ENCODE results near the gene MEX3D.
"Not testable (repeated sequence)": the region's sequence is repeated elsewhere in the genome, so short reads cannot be mapped to it uniquely, and the experiment has no call there.

The MEX3D gene

GRCh38 chr19:1521636-1522035 is 46.5 kb downstream of the MEX3D start:
- Histone ChIP-seq H2AFZ (ENCODE audit: low read length) (no peak overlapping the region), H3K36me3 (ENCODE audit: insufficient read depth, low read length) (no peaks in the 10 kb centered on the region), H3K9me3 (ENCODE audit: low read length) (no peaks in the 10 kb centered on the region), H3K27ac (ENCODE audit: low read depth, low read length, poor library complexity, severe bottlenecking) (no peak overlapping the region), H3K79me2 (ENCODE audit: insufficient read depth, low read length) (no peaks in the 10 kb centered on the region), H3K4me1 (ENCODE audit: insufficient read depth, low read length, severe bottlenecking) (no peaks in the 10 kb centered on the region), H3K4me3 (ENCODE audit: low read depth, low read length, poor library complexity, severe bottlenecking) (no peak overlapping the region), H3K9me2 (ENCODE audit: low read depth, low read length) (no peaks in the 10 kb centered on the region), H3K4me2 (ENCODE audit: low read length) (no peak overlapping the region), H3K27me3 (ENCODE audit: insufficient read depth, low read length) (no peaks in the 10 kb centered on the region; the same call in 1 of the 2 replicates), H3F3A (ENCODE audit: insufficient read depth, low read length) (no peaks in the 10 kb centered on the region), H3K9ac (ENCODE audit: low read length) (no peak overlapping the region), H4K20me1 (ENCODE audit: insufficient read depth, low read length) (no peaks in the 10 kb centered on the region)
- TF ChIP-seq EZH2 (IDR thresholded peaks at IDR 0.05; ENCODE audit: borderline replicate concordance, low read length) (no peak), CTCF (IDR thresholded peaks at IDR 0.05; ENCODE audit: low read length) (no peak)

GRCh38 chr19:1520203-1520780 is 47.8 kb downstream of the MEX3D start:
- Histone ChIP-seq H3F3A (ENCODE audit: insufficient read depth, low read length) (no peaks in the 10 kb centered on the region), H3K9me2 (ENCODE audit: low read depth, low read length) (no peaks in the 10 kb centered on the region), H3K4me2 (ENCODE audit: low read length) (no peak overlapping the region), H3K36me3 (ENCODE audit: insufficient read depth, low read length) (no peaks in the 10 kb centered on the region), H3K27ac (ENCODE audit: low read depth, low read length, poor library complexity, severe bottlenecking) (no peak overlapping the region), H3K79me2 (ENCODE audit: insufficient read depth, low read length) (no peaks in the 10 kb centered on the region), H3K9me3 (ENCODE audit: low read length) (no peaks in the 10 kb centered on the region), H3K4me1 (ENCODE audit: insufficient read depth, low read length, severe bottlenecking) (no peaks in the 10 kb centered on the region), H3K27me3 (ENCODE audit: insufficient read depth, low read length) (peaks cover 1% of the 10 kb centered on the region; the same call in 1 of the 2 replicates), H4K20me1 (ENCODE audit: insufficient read depth, low read length) (no peaks in the 10 kb centered on the region), H3K4me3 (ENCODE audit: low read depth, low read length, poor library complexity, severe bottlenecking) (no peak overlapping the region), H2AFZ (ENCODE audit: low read length) (no peak overlapping the region), H3K9ac (ENCODE audit: low read length) (no peak overlapping the region)
- TF ChIP-seq EZH2 (IDR thresholded peaks at IDR 0.05; ENCODE audit: borderline replicate concordance, low read length), result no peak
- TF ChIP-seq CTCF (IDR thresholded peaks at IDR 0.05; ENCODE audit: low read length), result no peak

GRCh38 chr19:1519802-1520201 is 48.3 kb downstream of the MEX3D start:
- not testable (repeated sequence) for H3K79me2 ChIP-seq (ENCODE audit: insufficient read depth, low read length); H3K9me2 ChIP-seq (ENCODE audit: low read depth, low read length); H3K4me2 ChIP-seq (ENCODE audit: low read length); H3K4me3 ChIP-seq (ENCODE audit: low read depth, low read length, poor library complexity, severe bottlenecking); H3K9me3 ChIP-seq (ENCODE audit: low read length); H3K4me1 ChIP-seq (ENCODE audit: insufficient read depth, low read length, severe bottlenecking); H3K36me3 ChIP-seq (ENCODE audit: insufficient read depth, low read length); H3K27ac ChIP-seq (ENCODE audit: low read depth, low read length, poor library complexity, severe bottlenecking); H2AFZ ChIP-seq (ENCODE audit: low read length); H3K27me3 ChIP-seq (ENCODE audit: insufficient read depth, low read length); H3K9ac ChIP-seq (ENCODE audit: low read length); H3F3A ChIP-seq (ENCODE audit: insufficient read depth, low read length); H4K20me1 ChIP-seq (ENCODE audit: insufficient read depth, low read length)

- H2AFZ ChIP-seq (ENCODE audit: low read length), result no peak overlapping the region
- no peaks in the 10 kb centered on the region for H3K79me2 ChIP-seq (ENCODE audit: insufficient read depth, low read length)
- no peak overlapping the region for H3K4me2 ChIP-seq (ENCODE audit: low read length)
- no peaks in the 10 kb centered on the region for H4K20me1 ChIP-seq (ENCODE audit: insufficient read depth, low read length)
- TF ChIP-seq EZH2 (IDR thresholded peaks at IDR 0.05; ENCODE audit: borderline replicate concordance, low read length), result no peak
- TF ChIP-seq CTCF (IDR thresholded peaks at IDR 0.05; ENCODE audit: low read length), result no peak
- no peak overlapping the region for H3K4me3 ChIP-seq (ENCODE audit: low read depth, low read length, poor library complexity, severe bottlenecking)
- H3K9me2 ChIP-seq (ENCODE audit: low read depth, low read length), result no peaks in the 10 kb centered on the region
- no peaks in the 10 kb centered on the region for H3K9me3 ChIP-seq (ENCODE audit: low read length)
- H3K4me1 ChIP-seq (ENCODE audit: insufficient read depth, low read length, severe bottlenecking), result no peaks in the 10 kb centered on the region
- no peaks in the 10 kb centered on the region for H3K36me3 ChIP-seq (ENCODE audit: insufficient read depth, low read length)
- H3K9ac ChIP-seq (ENCODE audit: low read length), result no peak overlapping the region
- H3F3A ChIP-seq (ENCODE audit: insufficient read depth, low read length), result no peaks in the 10 kb centered on the region
- H3K27me3 ChIP-seq (ENCODE audit: insufficient read depth, low read length), result peaks cover 8% of the 10 kb centered on the region; the same call in 1 of the 2 replicates
- no peak overlapping the region for H3K27ac ChIP-seq (ENCODE audit: low read depth, low read length, poor library complexity, severe bottlenecking)
Observed at GRCh38 chr19:1518471-1518870, 49.7 kb downstream of the MEX3D start.

Measured in OCI-LY1 (cell line).